Tibial nerve (tissue), 4 donors: ENCODE measurements around the gene ECEL1. TPM values are rescaled to one million over a fixed set of nuclear protein-coding genes. Genes with fewer than 3 reads are reported as not detected.

Experiments used
- DNase-seq, 2 donors: peaks; one replicate each; pipeline ENCODE4 v3.0.0-alpha.2; 2019; ENCODE audit warnings: low spot score in 2 of 2
- H3K27ac ChIP-seq, 4 donors: fragments of 200-600 bp; sonication (generic) in 3 of 4; one replicate each; pipeline ENCODE4 v1.5.1; 2017 to 2019; ENCODE audit warnings: mild to moderate bottlenecking in 1 of 4
- H3K27me3 ChIP-seq, 2 donors: fragments of 200-600 bp; sonication (generic) in 1 of 2; one replicate each; pipeline versions ENCODE4 v1.5.1 to v1.6.0; 2017 to 2019
- H3K36me3 ChIP-seq, 3 donors: fragments of 200-600 bp; sonication (generic); one replicate each; pipeline ENCODE4 v1.5.1; 2018 to 2019
- H3K4me1 ChIP-seq, 4 donors: fragments of 200-600 bp; sonication (generic) in 3 of 4; one replicate each; pipeline ENCODE4 v1.5.1; 2017 to 2019
- H3K4me3 ChIP-seq, 4 donors: fragments of 200-600 bp; sonication (generic) in 3 of 4; one replicate each; pipeline ENCODE4 v1.5.1; 2017 to 2019; ENCODE audit warnings: mild to moderate bottlenecking in 1 of 4, moderate library complexity in 1 of 4
- H3K9me3 ChIP-seq, 4 donors: fragments of 200-600 bp; sonication (generic) in 3 of 4; one replicate each; pipeline ENCODE4 v1.5.1; 2017 to 2019
- CTCF ChIP-seq, 5 experiments: fragments of 200-600 bp in 3 of 5; fragments of 450-650 bp in 2 of 5; sonication (generic) in 3 of 5; IDR thresholded peaks; one replicate each; pipeline ENCODE4 v1.5.1; 2016 to 2019; ENCODE audit warnings: antibody characterized with exemption in 5 of 5, mild to moderate bottlenecking in 3 of 5, moderate library complexity in 2 of 5
- EP300 ChIP-seq, 2 donors: sonication (generic); formaldehyde crosslinking; IDR thresholded peaks; one replicate each; pipeline ENCODE4 v1.6.1; 2017; ENCODE audit warnings: antibody characterized with exemption in 2 of 2, mild to moderate bottlenecking in 1 of 2
- POLR2A ChIP-seq, 2 donors: fragments of 450-650 bp; IDR thresholded peaks; one replicate each; pipeline ENCODE4 v1.6.1; 2017; ENCODE audit warnings: antibody characterized with exemption in 2 of 2, mild to moderate bottlenecking in 2 of 2, moderate library complexity in 2 of 2
- WGBS, 2 donors: methylation state at CpG; one replicate each; pipeline ENCODE4 v1.1.5; 2018; 5-methylcytosine and 5-hydroxymethylcytosine counted together
- total RNA-seq, 4 donors: library from RNA; depleted of rRNA; stranded (reverse); fragments of >200 nt; gene quantifications; one replicate each; pipeline ENCODE4 v1.1.0, GENCODE V29; 2016

Gene ECEL1
- total RNA-seq, 4 donors from 2014 or later: 1.0 to 7.3 (median 1.8) TPM; not detected in 1

DNA sequence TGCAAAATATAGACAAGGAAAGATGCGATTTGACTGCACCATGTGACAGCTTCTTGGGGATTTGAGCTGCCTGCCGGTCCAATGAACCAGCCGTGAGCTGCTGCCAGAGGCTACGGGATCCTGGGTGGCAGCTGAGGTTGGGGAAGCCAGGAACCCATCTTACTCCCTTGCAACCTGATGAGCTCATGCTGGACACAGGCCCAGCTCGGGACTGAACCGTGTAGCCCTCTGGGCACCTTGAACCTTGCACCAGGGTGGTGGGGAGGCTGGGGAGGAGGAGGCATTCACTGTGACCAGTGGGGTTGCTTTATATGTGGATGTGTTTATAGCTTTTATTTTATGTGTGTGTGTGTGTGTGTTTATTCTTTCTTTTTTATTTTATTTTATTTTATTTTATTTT, 22.6 kb downstream of the ECEL1 start:
- Histone ChIP-seq H3K4me3 (no peak overlapping the region), H3K27ac (no peak overlapping the region), H3K36me3 (no peaks in the 10 kb centered on the region), H3K27me3 (no peaks in the 10 kb centered on the region), H3K4me1 (no peaks in the 10 kb centered on the region), H3K9me3 (no peaks in the 10 kb centered on the region)
- DNase-seq: no peak
- TF ChIP-seq CTCF (IDR thresholded peaks at IDR 0.05): no peak
- TF ChIP-seq EP300 (IDR thresholded peaks at IDR 0.05): no peak
- TF ChIP-seq POLR2A (IDR thresholded peaks at IDR 0.05): no peak
- 77 to 80% methylated on average over 6 of the region's 6 CpGs for WGBS, 2 donors

- no peaks in the 10 kb centered on the region for H3K4me1 ChIP-seq
- no peak overlapping the region for H3K27ac ChIP-seq
- H3K36me3 ChIP-seq: no peaks in the 10 kb centered on the region
- H3K4me3 ChIP-seq: no peak overlapping the region
- no peak for TF ChIP-seq EP300 (IDR thresholded peaks at IDR 0.05)
- no peak for TF ChIP-seq POLR2A (IDR thresholded peaks at IDR 0.05)
- no peak for TF ChIP-seq CTCF (IDR thresholded peaks at IDR 0.05)
- no peaks in the 10 kb centered on the region for H3K9me3 ChIP-seq
- 85 to 93% methylated on average over 3 of the region's 3 CpGs for WGBS, 2 donors
- DNase-seq: no peak
- H3K27me3 ChIP-seq: no peaks in the 10 kb centered on the region
Observed at GRCh38 chr2:232464544-232464885, 23.1 kb downstream of the ECEL1 start.

- no peak overlapping the region for H3K4me3 ChIP-seq
- H3K9me3 ChIP-seq: no peaks in the 10 kb centered on the region
- H3K27me3 ChIP-seq: no peaks in the 10 kb centered on the region
- H3K27ac ChIP-seq: no peak overlapping the region
- DNase-seq: no peak
- no peak for TF ChIP-seq POLR2A (IDR thresholded peaks at IDR 0.05)
- no peak for TF ChIP-seq CTCF (IDR thresholded peaks at IDR 0.05)
- TF ChIP-seq EP300 (IDR thresholded peaks at IDR 0.05): no peak
- 88 to 95% methylated on average over 14 to 18 of the region's 18 CpGs for WGBS, 2 donors
- no peaks in the 10 kb centered on the region for H3K4me1 ChIP-seq
- H3K36me3 ChIP-seq: no peaks in the 10 kb centered on the region
Observed at GRCh38 chr2:232463701-232464543, 23.7 kb downstream of the ECEL1 start.

DNA sequence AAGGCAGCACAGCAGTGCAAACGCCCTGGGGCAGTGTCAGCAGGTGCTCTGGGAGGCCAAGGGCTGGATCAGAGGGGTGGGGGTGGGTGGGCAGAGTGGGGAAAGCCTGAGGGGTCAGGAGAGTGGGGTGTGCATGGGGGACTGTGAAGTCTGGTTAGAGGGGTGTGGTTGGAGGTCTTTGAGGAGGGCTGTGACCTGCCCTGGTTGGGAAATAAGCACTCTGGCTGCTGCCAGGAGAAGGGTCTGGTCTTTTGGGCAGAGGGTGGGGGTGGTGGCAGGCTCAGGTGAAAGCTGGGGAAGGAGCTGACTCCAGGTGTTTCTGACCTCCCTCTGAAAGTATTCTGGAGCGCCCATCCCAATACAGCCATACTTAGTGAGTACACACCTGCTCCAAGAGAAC, 27.5 kb downstream of the ECEL1 start:
- H3K9me3 ChIP-seq: no peaks in the 10 kb centered on the region
- peaks cover 0 to 3% of the 10 kb centered on the region in 2 donors for H3K27me3 ChIP-seq
- DNase-seq: no peak
- H3K4me1 ChIP-seq: no peaks in the 10 kb centered on the region
- H3K36me3 ChIP-seq: no peaks in the 10 kb centered on the region
- H3K27ac ChIP-seq: no peak overlapping the region
- H3K4me3 ChIP-seq: no peak overlapping the region
- WGBS, 2 donors: 76 to 79% methylated on average over 2 of the region's 2 CpGs
- TF ChIP-seq CTCF (IDR thresholded peaks at IDR 0.05) (no peak), POLR2A (IDR thresholded peaks at IDR 0.05) (no peak), EP300 (IDR thresholded peaks at IDR 0.05) (no peak)

- 84 to 86% methylated on average over 11 of the region's 11 CpGs for WGBS, 2 donors
- H3K4me1 ChIP-seq: no peaks in the 10 kb centered on the region
- H3K4me3 ChIP-seq: no peak overlapping the region
- H3K9me3 ChIP-seq: no peaks in the 10 kb centered on the region
- peaks cover 0 to 3% of the 10 kb centered on the region in 2 donors for H3K27me3 ChIP-seq
- no peak for DNase-seq
- H3K36me3 ChIP-seq: no peaks in the 10 kb centered on the region
- no peak overlapping the region for H3K27ac ChIP-seq
- TF ChIP-seq EP300 (IDR thresholded peaks at IDR 0.05) (no peak), CTCF (IDR thresholded peaks at IDR 0.05) (no peak), POLR2A (IDR thresholded peaks at IDR 0.05) (no peak)
Observed at GRCh38 chr2:232459419-232460035, 28.1 kb downstream of the ECEL1 start.
